Liver (tissue), 9 donors: Measurements from ENCODE around the gene OSER1. TPM values are rescaled to one million over a fixed set of nuclear protein-coding genes. Genes with fewer than 3 reads are reported as not detected.

Experiments used
- DNase-seq: peaks from one replicate; pipeline ENCODE4 v3.0.0-alpha.2; 2017; ENCODE audit warnings: low spot score
- H3K27ac ChIP-seq, 2 donors: one replicate each; pipeline ENCODE4 v1.7.0; 2013; ENCODE audit warnings: inconsistent platforms in 2 of 2, low read length in 2 of 2, control low read depth in 1 of 2, low read depth in 1 of 2, mild to moderate bottlenecking in 1 of 2
- H3K27me3 ChIP-seq, 4 donors: one replicate each; pipeline versions ENCODE4 v1.6.1 to v1.7.0; 2013; ENCODE audit warnings: low read length in 3 of 4, inconsistent platforms in 1 of 4, mild to moderate bottlenecking in 1 of 4, moderate library complexity in 1 of 4; ENCODE audit not compliant: control insufficient read depth in 4 of 4, insufficient read depth in 4 of 4
- H3K36me3 ChIP-seq, 4 donors: one replicate each; pipeline versions ENCODE4 v1.6.1 to v1.7.0; 2013; ENCODE audit warnings: low read length in 3 of 4, mild to moderate bottlenecking in 3 of 4, low read depth in 1 of 4, moderate library complexity in 1 of 4; ENCODE audit not compliant: control insufficient read depth in 4 of 4, insufficient read depth in 3 of 4
- H3K4me1 ChIP-seq, 4 donors: one replicate each; pipeline versions ENCODE4 v1.6.1 to v1.7.0; 2013; ENCODE audit warnings: low read length in 3 of 4, mild to moderate bottlenecking in 3 of 4, moderate library complexity in 1 of 4; ENCODE audit not compliant: control insufficient read depth in 4 of 4, insufficient read depth in 4 of 4
- H3K4me3 ChIP-seq, 3 donors: one replicate each; pipeline versions ENCODE4 v1.6.1 to v1.7.0; 2013; ENCODE audit warnings: low read length in 3 of 3, control low read depth in 1 of 3, low read depth in 1 of 3, mild to moderate bottlenecking in 1 of 3
- H3K9ac ChIP-seq, 2 donors: one replicate each; pipeline ENCODE4 v1.7.0; 2013; ENCODE audit warnings: low read length in 2 of 2, mild to moderate bottlenecking in 2 of 2, moderate library complexity in 2 of 2, control low read depth in 1 of 2, low read depth in 1 of 2
- H3K9me3 ChIP-seq, 4 donors: one replicate each; pipeline versions ENCODE4 v1.6.1 to v1.7.0; 2013; ENCODE audit warnings: low read length in 3 of 4; ENCODE audit not compliant: control insufficient read depth in 4 of 4
- CTCF ChIP-seq: fragments of 150-350 bp; IDR thresholded peaks from 2 replicates; pipeline ENCODE4 v1.5.1; 2017; ENCODE audit warnings: improper control_type of control experiment, low read depth, low read length; ENCODE audit not compliant: missing input control
- EGR1 ChIP-seq, 2 donors: IDR thresholded peaks; 2 replicates each; pipeline ENCODE4 v1.6.1; 2016 to 2018; ENCODE audit warnings: antibody characterized with exemption in 2 of 2, low read depth in 2 of 2
- FOXA1 ChIP-seq: IDR thresholded peaks from 2 replicates; pipeline ENCODE4 v1.6.1; 2016; ENCODE audit warnings: antibody characterized with exemption
- FOXA2 ChIP-seq: IDR thresholded peaks from 2 replicates; pipeline ENCODE4 v1.6.1; 2016; ENCODE audit warnings: antibody characterized with exemption
- GABPA ChIP-seq, 2 donors: IDR thresholded peaks in 1 of 2; conservative IDR thresholded peaks in 1 of 2; 2 replicates each; pipeline ENCODE4 v1.6.1; 2016; ENCODE audit warnings: antibody characterized with exemption in 2 of 2, mild to moderate bottlenecking in 1 of 2, moderate library complexity in 1 of 2
- HNF4A ChIP-seq, 2 donors: conservative IDR thresholded peaks; 2 replicates each; pipeline ENCODE4 v1.6.1; 2016; ENCODE audit warnings: antibody characterized with exemption in 2 of 2, mild to moderate bottlenecking in 2 of 2
- HNF4G ChIP-seq: IDR thresholded peaks from 2 replicates; pipeline ENCODE4 v1.6.1; 2016; ENCODE audit warnings: antibody characterized with exemption
- JUND ChIP-seq, 2 donors: IDR thresholded peaks; 2 replicates each; pipeline ENCODE4 v1.6.1; 2016; ENCODE audit warnings: antibody characterized with exemption in 2 of 2
- NR2F2 ChIP-seq: IDR thresholded peaks from 2 replicates; pipeline ENCODE4 v1.6.1; 2016; ENCODE audit warnings: antibody characterized with exemption
- RAD21 ChIP-seq, 2 donors: IDR thresholded peaks; 2 replicates each; pipeline ENCODE4 v1.6.1; 2016; ENCODE audit warnings: antibody characterized with exemption in 2 of 2, mild to moderate bottlenecking in 2 of 2
- RXRA ChIP-seq, 2 donors: IDR thresholded peaks; 2 replicates each; pipeline ENCODE4 v1.6.1; 2017 to 2018; ENCODE audit warnings: antibody characterized with exemption in 2 of 2, mild to moderate bottlenecking in 1 of 2
- SP1 ChIP-seq: IDR thresholded peaks from 2 replicates; pipeline ENCODE4 v1.6.1; 2018; ENCODE audit warnings: antibody characterized with exemption, mild to moderate bottlenecking
- YY1 ChIP-seq: IDR thresholded peaks from 2 replicates; pipeline ENCODE4 v1.6.1; 2016; ENCODE audit warnings: antibody characterized with exemption, mild to moderate bottlenecking
- ZBTB33 ChIP-seq: IDR thresholded peaks from 2 replicates; pipeline ENCODE4 v1.6.1; 2016; ENCODE audit warnings: antibody characterized with exemption
- WGBS: extraction: QIAGEN DNeasy Blood & Tissue Kit; methylation state at CpG from one replicate; pipeline ENCODE4 v1.1.7; 2013; 5-methylcytosine and 5-hydroxymethylcytosine counted together
- polyA plus RNA-seq, 2 donors: library from polyadenylated mRNA; stranded (reverse) in 1 of 2; unstranded in 1 of 2; fragments of 200-250 nt in 1 of 2; fragments of >200 nt in 1 of 2; fragmentation: Nextera tagmentation in 1 of 2; extraction: Ambion mirVana in 1 of 2; gene quantifications; one replicate each; pipeline versions ENCODE4 v1.2.1 to v1.2.3, GENCODE V29; 2013 to 2015
- total RNA-seq, 2 donors: library from RNA; depleted of rRNA; stranded (reverse); fragments of >200 nt; gene quantifications; one replicate each; pipeline ENCODE4 v1.2.3, GENCODE V29; 2014
- TF ChIP-seq, protein P1 (sequence below): IDR thresholded peaks from 2 replicates; pipeline ENCODE4 v1.6.1; 2016; ENCODE audit warnings: antibody characterized with exemption, mild to moderate bottlenecking
- TF ChIP-seq, protein P2 (sequence below): IDR thresholded peaks from 2 replicates; pipeline ENCODE4 v1.6.1; 2016; ENCODE audit warnings: antibody characterized with exemption
- TF ChIP-seq, protein P3 (sequence below): IDR thresholded peaks from 2 replicates; pipeline ENCODE4 v1.6.1; 2016; ENCODE audit warnings: antibody characterized with exemption
- donor health status: healthy.
- donor health status: healthy.
- donor health status: healthy.
- donor health status: healthy.
- donor health status: healthy.

Gene OSER1
- total and polyA plus RNA-seq, 4 donors = 12.6 to 20.2 (median 14.6) TPM

DNA sequence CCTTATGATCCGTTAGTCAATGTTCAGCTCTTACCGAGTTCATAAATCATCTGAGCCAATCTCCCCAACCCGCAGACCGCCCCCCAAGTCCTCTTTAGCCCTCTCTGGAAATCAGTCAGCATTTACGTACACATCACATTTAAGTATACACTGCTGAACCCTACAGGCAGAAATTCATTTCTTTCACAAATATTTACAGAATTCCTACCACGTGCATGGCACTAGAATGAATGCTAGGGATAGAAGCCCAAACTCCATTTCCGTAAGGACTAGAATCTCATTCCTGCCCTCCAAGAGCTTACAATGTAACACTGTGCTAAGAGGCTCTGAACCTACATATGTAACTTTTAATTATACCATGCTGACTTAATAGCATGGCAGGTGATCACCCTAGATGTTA lies 1.8 kb downstream of the OSER1 start (continued):
- TF ChIP-seq, protein P1, sequence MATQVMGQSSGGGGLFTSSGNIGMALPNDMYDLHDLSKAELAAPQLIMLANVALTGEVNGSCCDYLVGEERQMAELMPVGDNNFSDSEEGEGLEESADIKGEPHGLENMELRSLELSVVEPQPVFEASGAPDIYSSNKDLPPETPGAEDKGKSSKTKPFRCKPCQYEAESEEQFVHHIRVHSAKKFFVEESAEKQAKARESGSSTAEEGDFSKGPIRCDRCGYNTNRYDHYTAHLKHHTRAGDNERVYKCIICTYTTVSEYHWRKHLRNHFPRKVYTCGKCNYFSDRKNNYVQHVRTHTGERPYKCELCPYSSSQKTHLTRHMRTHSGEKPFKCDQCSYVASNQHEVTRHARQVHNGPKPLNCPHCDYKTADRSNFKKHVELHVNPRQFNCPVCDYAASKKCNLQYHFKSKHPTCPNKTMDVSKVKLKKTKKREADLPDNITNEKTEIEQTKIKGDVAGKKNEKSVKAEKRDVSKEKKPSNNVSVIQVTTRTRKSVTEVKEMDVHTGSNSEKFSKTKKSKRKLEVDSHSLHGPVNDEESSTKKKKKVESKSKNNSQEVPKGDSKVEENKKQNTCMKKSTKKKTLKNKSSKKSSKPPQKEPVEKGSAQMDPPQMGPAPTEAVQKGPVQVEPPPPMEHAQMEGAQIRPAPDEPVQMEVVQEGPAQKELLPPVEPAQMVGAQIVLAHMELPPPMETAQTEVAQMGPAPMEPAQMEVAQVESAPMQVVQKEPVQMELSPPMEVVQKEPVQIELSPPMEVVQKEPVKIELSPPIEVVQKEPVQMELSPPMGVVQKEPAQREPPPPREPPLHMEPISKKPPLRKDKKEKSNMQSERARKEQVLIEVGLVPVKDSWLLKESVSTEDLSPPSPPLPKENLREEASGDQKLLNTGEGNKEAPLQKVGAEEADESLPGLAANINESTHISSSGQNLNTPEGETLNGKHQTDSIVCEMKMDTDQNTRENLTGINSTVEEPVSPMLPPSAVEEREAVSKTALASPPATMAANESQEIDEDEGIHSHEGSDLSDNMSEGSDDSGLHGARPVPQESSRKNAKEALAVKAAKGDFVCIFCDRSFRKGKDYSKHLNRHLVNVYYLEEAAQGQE = no peak
- TF ChIP-seq JUND (IDR thresholded peaks at IDR 0.05) = no peak
- TF ChIP-seq RAD21 (IDR thresholded peaks at IDR 0.05) = no peak
- no peak for TF ChIP-seq FOXA1
- TF ChIP-seq NR2F2 = no peak
- no peak for TF ChIP-seq HNF4A (conservative IDR thresholded peaks at IDR 0.05)

DNA sequence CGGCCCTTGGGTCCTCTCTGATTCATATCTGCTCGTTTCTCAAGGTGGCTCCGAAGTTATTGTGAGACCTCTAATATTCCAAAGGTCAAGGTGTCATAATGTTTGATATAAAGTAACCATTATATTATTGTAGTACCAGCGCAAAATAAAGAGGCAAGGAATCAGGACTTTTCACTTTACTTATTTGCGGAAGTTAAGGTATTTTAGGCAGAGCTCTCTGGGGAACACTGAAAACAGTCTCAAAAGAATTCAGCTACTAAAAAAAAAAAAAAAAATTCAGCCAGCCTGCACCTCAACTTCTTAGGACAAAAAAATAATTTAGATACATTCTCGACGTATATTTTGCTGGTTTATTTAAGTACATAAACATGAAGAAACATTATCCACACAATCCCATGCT lies 2.4 kb downstream of the OSER1 start:
- H3K27me3 ChIP-seq = no peaks in the 10 kb centered on the region
- peaks cover 2 to 12% (median 7%) of the 10 kb centered on the region in 4 donors for H3K36me3 ChIP-seq
- no peak overlapping the region for H3K4me3 ChIP-seq
- no peak for DNase-seq
- TF ChIP-seq, protein P2, sequence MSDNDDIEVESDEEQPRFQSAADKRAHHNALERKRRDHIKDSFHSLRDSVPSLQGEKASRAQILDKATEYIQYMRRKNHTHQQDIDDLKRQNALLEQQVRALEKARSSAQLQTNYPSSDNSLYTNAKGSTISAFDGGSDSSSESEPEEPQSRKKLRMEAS = no peak
- TF ChIP-seq EGR1 (IDR thresholded peaks at IDR 0.05; ENCODE audit: low read depth in 2 of 2) (no peak), YY1 (no peak), SP1 (no peak), CTCF (no peak), NR2F2 (no peak), FOXA1 (no peak), GABPA (IDR thresholded peaks at IDR 0.05 in 1 of 2, conservative IDR thresholded peaks at IDR 0.05 in 1 of 2) (no peak), FOXA2 (no peak), JUND (IDR thresholded peaks at IDR 0.05) (no peak), RXRA (IDR thresholded peaks at IDR 0.05) (no peak), HNF4G (no peak), RAD21 (IDR thresholded peaks at IDR 0.05) (no peak), ZBTB33 (no peak)
- TF ChIP-seq, protein P3, sequence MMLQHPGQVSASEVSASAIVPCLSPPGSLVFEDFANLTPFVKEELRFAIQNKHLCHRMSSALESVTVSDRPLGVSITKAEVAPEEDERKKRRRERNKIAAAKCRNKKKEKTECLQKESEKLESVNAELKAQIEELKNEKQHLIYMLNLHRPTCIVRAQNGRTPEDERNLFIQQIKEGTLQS = no peak
- TF ChIP-seq, protein P1 = no peak
- WGBS = 60% methylated on average over 7 of the region's 7 CpGs
- no peak overlapping the region for H3K9ac ChIP-seq
- peaks cover 6 to 45% (median 36%) of the 10 kb centered on the region in 4 donors for H3K4me1 ChIP-seq
- no peak overlapping the region for H3K27ac ChIP-seq
- no peaks in the 10 kb centered on the region for H3K9me3 ChIP-seq
